WTC11 (cell line): ENCODE measurements around the gene PRUNE2.

ENCODE experiments used
- CBFB ChIP-seq: sonication (generic); formaldehyde crosslinking; IDR thresholded peaks from 2 replicates; pipeline ENCODE4 v1.8.1; 2022; ENCODE audit warnings: mild to moderate bottlenecking, low read depth, missing genetic modification reagents
- NFATC4 ChIP-seq: fragments of 250-450 bp; sonication (Bioruptor Pico); IDR thresholded peaks from 2 replicates; pipeline ENCODE4 v1.9.0; 2021; ENCODE audit warnings: mild to moderate bottlenecking
- TEAD4 ChIP-seq: sonication (generic); formaldehyde crosslinking; IDR thresholded peaks from 2 replicates; pipeline ENCODE4 v1.8.0; 2022; ENCODE audit warnings: mild to moderate bottlenecking, missing genetic modification reagents
- TF ChIP-seq, protein P1 (sequence below): sonication (generic); formaldehyde crosslinking; IDR thresholded peaks from 2 replicates; pipeline ENCODE4 v1.8.0; 2022; ENCODE audit warnings: mild to moderate bottlenecking, missing genetic modification reagents
- TF ChIP-seq, protein P2 (sequence below): fragments of 200-600 bp; IDR thresholded peaks from 2 replicates; pipeline ENCODE4 v1.8.0; 2022; ENCODE audit warnings: antibody characterized with exemption

DNA sequence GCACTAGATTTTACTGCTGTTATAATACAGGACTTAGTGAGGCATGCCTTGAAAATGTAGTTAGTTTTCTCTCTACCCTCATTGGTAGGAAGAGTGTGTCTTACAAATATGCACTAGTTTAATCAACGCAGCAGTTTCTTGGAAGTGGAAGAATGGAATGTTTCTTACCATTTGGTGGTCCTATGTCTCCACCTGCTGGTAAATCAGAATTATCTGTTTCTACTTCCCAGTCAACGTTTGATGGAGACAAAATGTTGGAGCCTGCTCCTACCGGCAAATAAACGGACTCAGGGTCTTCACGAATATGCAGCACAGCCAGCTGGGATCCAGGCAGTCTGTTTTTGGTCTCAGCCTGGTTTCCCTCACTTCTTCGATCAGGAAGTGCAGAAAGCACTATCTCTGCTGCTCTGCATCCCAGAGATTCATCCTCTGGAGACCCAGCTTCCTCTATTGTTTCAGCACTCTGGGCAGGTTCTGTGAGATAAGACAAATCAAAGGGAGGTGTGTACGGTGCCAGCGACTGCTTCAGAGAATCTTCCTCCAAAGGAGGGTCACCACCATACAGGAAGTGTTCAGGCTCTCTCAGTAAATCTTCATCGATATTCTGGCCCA, 201.2 kb downstream of the PRUNE2 start:
- TF ChIP-seq CBFB (CRISPR knock-in tag) (no peak), TEAD4 (CRISPR knock-in tag) (no peak), NFATC4 (CRISPR knock-in tag) (no peak)
- TF ChIP-seq, protein P1, sequence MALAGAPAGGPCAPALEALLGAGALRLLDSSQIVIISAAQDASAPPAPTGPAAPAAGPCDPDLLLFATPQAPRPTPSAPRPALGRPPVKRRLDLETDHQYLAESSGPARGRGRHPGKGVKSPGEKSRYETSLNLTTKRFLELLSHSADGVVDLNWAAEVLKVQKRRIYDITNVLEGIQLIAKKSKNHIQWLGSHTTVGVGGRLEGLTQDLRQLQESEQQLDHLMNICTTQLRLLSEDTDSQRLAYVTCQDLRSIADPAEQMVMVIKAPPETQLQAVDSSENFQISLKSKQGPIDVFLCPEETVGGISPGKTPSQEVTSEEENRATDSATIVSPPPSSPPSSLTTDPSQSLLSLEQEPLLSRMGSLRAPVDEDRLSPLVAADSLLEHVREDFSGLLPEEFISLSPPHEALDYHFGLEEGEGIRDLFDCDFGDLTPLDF, result no peak
- TF ChIP-seq, protein P2, sequence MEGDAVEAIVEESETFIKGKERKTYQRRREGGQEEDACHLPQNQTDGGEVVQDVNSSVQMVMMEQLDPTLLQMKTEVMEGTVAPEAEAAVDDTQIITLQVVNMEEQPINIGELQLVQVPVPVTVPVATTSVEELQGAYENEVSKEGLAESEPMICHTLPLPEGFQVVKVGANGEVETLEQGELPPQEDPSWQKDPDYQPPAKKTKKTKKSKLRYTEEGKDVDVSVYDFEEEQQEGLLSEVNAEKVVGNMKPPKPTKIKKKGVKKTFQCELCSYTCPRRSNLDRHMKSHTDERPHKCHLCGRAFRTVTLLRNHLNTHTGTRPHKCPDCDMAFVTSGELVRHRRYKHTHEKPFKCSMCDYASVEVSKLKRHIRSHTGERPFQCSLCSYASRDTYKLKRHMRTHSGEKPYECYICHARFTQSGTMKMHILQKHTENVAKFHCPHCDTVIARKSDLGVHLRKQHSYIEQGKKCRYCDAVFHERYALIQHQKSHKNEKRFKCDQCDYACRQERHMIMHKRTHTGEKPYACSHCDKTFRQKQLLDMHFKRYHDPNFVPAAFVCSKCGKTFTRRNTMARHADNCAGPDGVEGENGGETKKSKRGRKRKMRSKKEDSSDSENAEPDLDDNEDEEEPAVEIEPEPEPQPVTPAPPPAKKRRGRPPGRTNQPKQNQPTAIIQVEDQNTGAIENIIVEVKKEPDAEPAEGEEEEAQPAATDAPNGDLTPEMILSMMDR, result peak; percentile 54; the same call in 1 of the 2 replicates
